Erythroblast (primary cell): Measurements from ENCODE around the gene APOA4.

ENCODE experiments used
- GATA1 ChIP-seq: IDR thresholded peaks from 2 replicates; pipeline ENCODE4 v1.6.1; 2011; ENCODE audit warnings: low read depth, mild to moderate bottlenecking, control low read depth, low read length, moderate library complexity
- POLR2A ChIP-seq: IDR thresholded peaks from 2 replicates; pipeline ENCODE4 v1.6.1; 2011; ENCODE audit warnings: mild to moderate bottlenecking, low read length

GRCh38 chr11:116840746-116841296, 17.7 kb upstream of the APOA4 start:
- TF ChIP-seq POLR2A: no peak
- no peak for TF ChIP-seq GATA1
